ENCODE results near the gene PSMB9. TPM values are rescaled to one million over a fixed set of nuclear protein-coding genes. Genes with fewer than 3 reads are reported as not detected.
A peak's percentile ranks its signal among the peaks of the same experiment; 100 is the strongest.
"Not testable (repeated sequence)": the region's sequence is repeated elsewhere in the genome, so short reads cannot be mapped to it uniquely, and the experiment has no call there.

The PSMB9 gene
- total RNA-seq = 6.7 TPM
- polyA plus RNA-seq = 53.0 TPM

- H3K4me1 ChIP-seq (ENCODE audit: insufficient read depth) = peaks cover 3% of the 10 kb centered on the region
Observed at GRCh38 chr6:32853541-32854375, at the start of gene PSMB9, which contains the start of gene TAP1. PSMB9 (plus strand) TSS chr6:32854192; CDS start chr6:32854230, 38 bp downstream. TAP1 (minus strand) TSS chr6:32853704; CDS start chr6:32853636, 68 bp downstream.

GRCh38 chr6:32805404-32805803 lies 48.6 kb upstream of the PSMB9 start:
- H3K4me3 ChIP-seq (ENCODE audit: low read depth, low read length); DNase-seq (ENCODE audit: extremely low spot score); H3K36me3 ChIP-seq (ENCODE audit: insufficient read depth); H3K27ac ChIP-seq (ENCODE audit: low read depth); H3K4me1 ChIP-seq (ENCODE audit: insufficient read depth): not testable (repeated sequence)

More at GRCh38 chr6:32853541-32854375, at the start of gene PSMB9, which contains the start of gene TAP1:
- peak; percentile 81 for DNase-seq (ENCODE audit: extremely low spot score)
- Histone ChIP-seq H3K4me3 (ENCODE audit: low read depth, low read length) (peak within 1 kb of the TSS; percentile 70), H3K36me3 (ENCODE audit: insufficient read depth) (no peaks in the 10 kb centered on the region), H3K27ac (ENCODE audit: low read depth) (peak within 1 kb of the TSS; percentile 97)
- under 1% methylated on average over 68 of the region's 68 CpGs for WGBS

- DNase-seq (ENCODE audit: extremely low spot score) = no peak
- Histone ChIP-seq H3K4me1 (ENCODE audit: insufficient read depth) (no peaks in the 10 kb centered on the region), H3K4me3 (ENCODE audit: low read depth, low read length) (no peak overlapping the region), H3K36me3 (ENCODE audit: insufficient read depth) (no peaks in the 10 kb centered on the region), H3K27ac (ENCODE audit: low read depth) (no peak overlapping the region)
- 77% methylated on average over 5 of the region's 5 CpGs for WGBS
Observed at GRCh38 chr6:32807020-32807580, 46.9 kb upstream of the PSMB9 start.

GRCh38 chr6:32809171-32809570 lies 44.8 kb upstream of the PSMB9 start:
- Histone ChIP-seq H3K4me1 (ENCODE audit: insufficient read depth) (no peaks in the 10 kb centered on the region), H3K27ac (ENCODE audit: low read depth) (no peak overlapping the region), H3K4me3 (ENCODE audit: low read depth, low read length) (no peak overlapping the region), H3K36me3 (ENCODE audit: insufficient read depth) (no peaks in the 10 kb centered on the region)
- 11% methylated on average over 1 of the region's 1 CpG for WGBS
- DNase-seq (ENCODE audit: extremely low spot score) = no peak

- no peak for DNase-seq (ENCODE audit: extremely low spot score)
- Histone ChIP-seq H3K4me1 (ENCODE audit: insufficient read depth) (peaks cover 1% of the 10 kb centered on the region), H3K4me3 (ENCODE audit: low read depth, low read length) (no peak overlapping the region), H3K36me3 (ENCODE audit: insufficient read depth) (no peaks in the 10 kb centered on the region), H3K27ac (ENCODE audit: low read depth) (no peak overlapping the region)
- 72% methylated on average over 2 of the region's 2 CpGs for WGBS
Observed at GRCh38 chr6:32814145-32814544, 39.8 kb upstream of the PSMB9 start.

- no peak overlapping the region for H3K4me3 ChIP-seq (ENCODE audit: low read depth, low read length)
- WGBS = 78% methylated on average over 5 of the region's 5 CpGs
- H3K27ac ChIP-seq (ENCODE audit: low read depth) = no peak overlapping the region
- peaks cover 1% of the 10 kb centered on the region for H3K4me1 ChIP-seq (ENCODE audit: insufficient read depth)
- no peak for DNase-seq (ENCODE audit: extremely low spot score)
- no peaks in the 10 kb centered on the region for H3K36me3 ChIP-seq (ENCODE audit: insufficient read depth)
Observed at GRCh38 chr6:32815115-32815514, 38.9 kb upstream of the PSMB9 start.

- peaks cover 1% of the 10 kb centered on the region for H3K4me1 ChIP-seq (ENCODE audit: insufficient read depth)
- no peak for DNase-seq (ENCODE audit: extremely low spot score)
- no peaks in the 10 kb centered on the region for H3K36me3 ChIP-seq (ENCODE audit: insufficient read depth)
- H3K4me3 ChIP-seq (ENCODE audit: low read depth, low read length) = no peak overlapping the region
- H3K27ac ChIP-seq (ENCODE audit: low read depth) = no peak overlapping the region
- WGBS = 88% methylated on average over 2 of the region's 2 CpGs
Observed at GRCh38 chr6:32815996-32816395, 38.0 kb upstream of the PSMB9 start.

GRCh38 chr6:32816746-32817204 lies 37.2 kb upstream of the PSMB9 start, which contains the start of gene HLA-DOB:
HLA-DOB (minus strand) TSS chr6:32817002; CDS start chr6:32816951, 51 bp downstream.
- WGBS = 36% methylated on average over 3 of the region's 3 CpGs

GRCh38 chr6:32818867-32819266 lies 35.1 kb upstream of the PSMB9 start:
- H3K36me3 ChIP-seq (ENCODE audit: insufficient read depth) = no peaks in the 10 kb centered on the region
- H3K27ac ChIP-seq (ENCODE audit: low read depth) = no peak overlapping the region
- no peak for DNase-seq (ENCODE audit: extremely low spot score)
- no peak overlapping the region for H3K4me3 ChIP-seq (ENCODE audit: low read depth, low read length)
- WGBS = 62% methylated on average over 2 of the region's 2 CpGs
- peaks cover 1% of the 10 kb centered on the region for H3K4me1 ChIP-seq (ENCODE audit: insufficient read depth)

More at GRCh38 chr6:32816746-32817204, 37.2 kb upstream of the PSMB9 start, which contains the start of gene HLA-DOB:
- Histone ChIP-seq H3K27ac (ENCODE audit: low read depth) (no peak within 1 kb of the TSS), H3K36me3 (ENCODE audit: insufficient read depth) (no peaks in the 10 kb centered on the region), H3K4me3 (ENCODE audit: low read depth, low read length) (no peak within 1 kb of the TSS), H3K4me1 (ENCODE audit: insufficient read depth) (peaks cover 1% of the 10 kb centered on the region)
- peak; percentile 51 for DNase-seq (ENCODE audit: extremely low spot score)

- 60% methylated on average over 3 of the region's 3 CpGs for WGBS
- Histone ChIP-seq H3K4me1 (ENCODE audit: insufficient read depth) (peaks cover 1% of the 10 kb centered on the region), H3K36me3 (ENCODE audit: insufficient read depth) (no peaks in the 10 kb centered on the region), H3K27ac (ENCODE audit: low read depth) (no peak overlapping the region), H3K4me3 (ENCODE audit: low read depth, low read length) (no peak overlapping the region)
- no peak for DNase-seq (ENCODE audit: extremely low spot score)
Observed at GRCh38 chr6:32819729-32820128, 34.3 kb upstream of the PSMB9 start.

- no peaks in the 10 kb centered on the region for H3K36me3 ChIP-seq (ENCODE audit: insufficient read depth)
- no peaks in the 10 kb centered on the region for H3K4me1 ChIP-seq (ENCODE audit: insufficient read depth)
- WGBS = 45% methylated on average over 2 of the region's 2 CpGs
- no peak for DNase-seq (ENCODE audit: extremely low spot score)
- H3K4me3 ChIP-seq (ENCODE audit: low read depth, low read length) = no peak overlapping the region
- H3K27ac ChIP-seq (ENCODE audit: low read depth) = no peak overlapping the region
Observed at GRCh38 chr6:32825966-32826365, 28.0 kb upstream of the PSMB9 start.

- Histone ChIP-seq H3K4me1 (ENCODE audit: insufficient read depth) (no peaks in the 10 kb centered on the region), H3K36me3 (ENCODE audit: insufficient read depth) (no peaks in the 10 kb centered on the region), H3K4me3 (ENCODE audit: low read depth, low read length) (no peak overlapping the region), H3K27ac (ENCODE audit: low read depth) (no peak overlapping the region)
- 75% methylated on average over 3 of the region's 3 CpGs for WGBS
- DNase-seq (ENCODE audit: extremely low spot score) = no peak
Observed at GRCh38 chr6:32827025-32827424, 27.0 kb upstream of the PSMB9 start.

GRCh38 chr6:32829495-32829894 lies 24.5 kb upstream of the PSMB9 start:
- no peak for DNase-seq (ENCODE audit: extremely low spot score)
- Histone ChIP-seq H3K4me3 (ENCODE audit: low read depth, low read length) (no peak overlapping the region), H3K27ac (ENCODE audit: low read depth) (no peak overlapping the region), H3K36me3 (ENCODE audit: insufficient read depth) (no peaks in the 10 kb centered on the region), H3K4me1 (ENCODE audit: insufficient read depth) (no peaks in the 10 kb centered on the region)
- WGBS = 72% methylated on average over 7 of the region's 7 CpGs

GRCh38 chr6:32830017-32830416 lies 24.0 kb upstream of the PSMB9 start:
- no peak for DNase-seq (ENCODE audit: extremely low spot score)
- no peak overlapping the region for H3K27ac ChIP-seq (ENCODE audit: low read depth)
- whole genome bisulfite sequencing = 97% methylated on average over 5 of the region's 5 CpGs
- H3K4me1 ChIP-seq (ENCODE audit: insufficient read depth) = no peaks in the 10 kb centered on the region
- H3K36me3 ChIP-seq (ENCODE audit: insufficient read depth) = no peaks in the 10 kb centered on the region
- H3K4me3 ChIP-seq (ENCODE audit: low read depth, low read length) = no peak overlapping the region

All from urinary bladder (tissue), 4 donors.